Vagina (tissue), 2 donors: ENCODE data around the gene TBXT. TPM values are rescaled to one million over a fixed set of nuclear protein-coding genes. Genes with fewer than 3 reads are reported as not detected.

Experiments used
- DNase-seq, 2 donors: peaks; one replicate each; pipeline ENCODE4 v3.0.0-alpha.2; 2017; ENCODE audit errors: extremely low spot score in 2 of 2
- H3K27ac ChIP-seq: fragments of 200-600 bp; sonication (generic); one replicate; pipeline ENCODE4 v1.5.1; 2019
- H3K27me3 ChIP-seq: fragments of 200-600 bp; sonication (generic); one replicate; pipeline ENCODE4 v1.5.1; 2019
- H3K36me3 ChIP-seq, 2 donors: fragments of 200-600 bp; sonication (generic); one replicate each; pipeline ENCODE4 v1.5.1; 2017 to 2019
- H3K4me1 ChIP-seq: fragments of 200-600 bp; sonication (generic); one replicate; pipeline ENCODE4 v1.5.1; 2019
- H3K4me3 ChIP-seq, 2 donors: fragments of 200-600 bp; sonication (generic); 1 replicate in 1 of 2; 2 replicates in 1 of 2; pipeline ENCODE4 v1.5.1; 2016 to 2019
- H3K9me3 ChIP-seq: fragments of 200-600 bp; sonication (generic); one replicate; pipeline ENCODE4 v1.5.1; 2019
- POLR2A ChIP-seq, 2 donors: fragments of 450-650 bp; IDR thresholded peaks; one replicate each; pipeline ENCODE4 v1.6.1; 2017; ENCODE audit warnings: antibody characterized with exemption in 2 of 2, mild to moderate bottlenecking in 2 of 2, moderate library complexity in 2 of 2
- POLR2AphosphoS5 ChIP-seq, 2 donors: sonication (generic); formaldehyde crosslinking; IDR thresholded peaks; one replicate each; pipeline ENCODE4 v1.9.0; 2017; ENCODE audit warnings: antibody characterized with exemption in 2 of 2, mild to moderate bottlenecking in 2 of 2, low read depth in 1 of 2; ENCODE audit not compliant: insufficient read depth in 1 of 2
- intact Hi-C: fragments of 100-400 bp; cut with DNase I; formaldehyde crosslinking; loops from one replicate; pipeline ENCODE4 v1.15.1; 2023
- total RNA-seq: library from RNA; depleted of rRNA; stranded (reverse); fragments of >200 nt; gene quantifications from one replicate; pipeline ENCODE4 v1.2.3, GENCODE V29; 2016
- TF ChIP-seq, protein P1 (sequence below), 3 experiments: fragments of 450-650 bp in 2 of 3; fragments of 200-600 bp in 1 of 3; sonication (generic) in 1 of 3; IDR thresholded peaks; one replicate each; pipeline ENCODE4 v1.5.1; 2017 to 2019; ENCODE audit warnings: antibody characterized with exemption in 3 of 3, mild to moderate bottlenecking in 2 of 3, moderate library complexity in 2 of 3

Gene TBXT
- total RNA-seq, 1 donor from 2014 or later: not detected

DNA sequence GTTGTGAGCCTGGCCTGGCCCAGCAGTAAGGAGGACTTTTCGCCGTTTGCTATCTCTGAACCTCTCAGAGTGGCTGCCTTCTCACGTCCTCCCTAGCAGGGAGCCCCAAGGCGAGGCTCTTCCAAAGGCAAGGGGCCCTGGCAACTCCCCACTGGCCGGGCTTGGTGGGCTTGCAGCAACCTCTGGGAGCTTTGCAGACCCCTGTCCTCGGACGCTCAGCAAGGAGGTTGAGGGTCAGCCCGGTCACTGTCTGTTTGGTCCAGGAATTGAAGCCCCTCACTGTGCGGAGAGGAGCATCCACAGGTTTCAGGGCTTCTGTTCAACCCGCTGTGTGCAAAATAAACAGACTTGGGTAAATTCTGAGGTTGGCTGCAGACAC is 28.2 kb upstream of the TBXT start:
- no peak for DNase-seq
- no peaks in the 10 kb centered on the region for H3K9me3 ChIP-seq
- no peaks in the 10 kb centered on the region for H3K36me3 ChIP-seq
- intact Hi-C loops: no loop called here
- H3K27ac ChIP-seq: no peak overlapping the region
- no peak overlapping the region for H3K4me3 ChIP-seq
- TF ChIP-seq, protein P1, sequence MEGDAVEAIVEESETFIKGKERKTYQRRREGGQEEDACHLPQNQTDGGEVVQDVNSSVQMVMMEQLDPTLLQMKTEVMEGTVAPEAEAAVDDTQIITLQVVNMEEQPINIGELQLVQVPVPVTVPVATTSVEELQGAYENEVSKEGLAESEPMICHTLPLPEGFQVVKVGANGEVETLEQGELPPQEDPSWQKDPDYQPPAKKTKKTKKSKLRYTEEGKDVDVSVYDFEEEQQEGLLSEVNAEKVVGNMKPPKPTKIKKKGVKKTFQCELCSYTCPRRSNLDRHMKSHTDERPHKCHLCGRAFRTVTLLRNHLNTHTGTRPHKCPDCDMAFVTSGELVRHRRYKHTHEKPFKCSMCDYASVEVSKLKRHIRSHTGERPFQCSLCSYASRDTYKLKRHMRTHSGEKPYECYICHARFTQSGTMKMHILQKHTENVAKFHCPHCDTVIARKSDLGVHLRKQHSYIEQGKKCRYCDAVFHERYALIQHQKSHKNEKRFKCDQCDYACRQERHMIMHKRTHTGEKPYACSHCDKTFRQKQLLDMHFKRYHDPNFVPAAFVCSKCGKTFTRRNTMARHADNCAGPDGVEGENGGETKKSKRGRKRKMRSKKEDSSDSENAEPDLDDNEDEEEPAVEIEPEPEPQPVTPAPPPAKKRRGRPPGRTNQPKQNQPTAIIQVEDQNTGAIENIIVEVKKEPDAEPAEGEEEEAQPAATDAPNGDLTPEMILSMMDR (IDR thresholded peaks at IDR 0.05): no peak
- H3K27me3 ChIP-seq: no peaks in the 10 kb centered on the region
- no peaks in the 10 kb centered on the region for H3K4me1 ChIP-seq

DNA sequence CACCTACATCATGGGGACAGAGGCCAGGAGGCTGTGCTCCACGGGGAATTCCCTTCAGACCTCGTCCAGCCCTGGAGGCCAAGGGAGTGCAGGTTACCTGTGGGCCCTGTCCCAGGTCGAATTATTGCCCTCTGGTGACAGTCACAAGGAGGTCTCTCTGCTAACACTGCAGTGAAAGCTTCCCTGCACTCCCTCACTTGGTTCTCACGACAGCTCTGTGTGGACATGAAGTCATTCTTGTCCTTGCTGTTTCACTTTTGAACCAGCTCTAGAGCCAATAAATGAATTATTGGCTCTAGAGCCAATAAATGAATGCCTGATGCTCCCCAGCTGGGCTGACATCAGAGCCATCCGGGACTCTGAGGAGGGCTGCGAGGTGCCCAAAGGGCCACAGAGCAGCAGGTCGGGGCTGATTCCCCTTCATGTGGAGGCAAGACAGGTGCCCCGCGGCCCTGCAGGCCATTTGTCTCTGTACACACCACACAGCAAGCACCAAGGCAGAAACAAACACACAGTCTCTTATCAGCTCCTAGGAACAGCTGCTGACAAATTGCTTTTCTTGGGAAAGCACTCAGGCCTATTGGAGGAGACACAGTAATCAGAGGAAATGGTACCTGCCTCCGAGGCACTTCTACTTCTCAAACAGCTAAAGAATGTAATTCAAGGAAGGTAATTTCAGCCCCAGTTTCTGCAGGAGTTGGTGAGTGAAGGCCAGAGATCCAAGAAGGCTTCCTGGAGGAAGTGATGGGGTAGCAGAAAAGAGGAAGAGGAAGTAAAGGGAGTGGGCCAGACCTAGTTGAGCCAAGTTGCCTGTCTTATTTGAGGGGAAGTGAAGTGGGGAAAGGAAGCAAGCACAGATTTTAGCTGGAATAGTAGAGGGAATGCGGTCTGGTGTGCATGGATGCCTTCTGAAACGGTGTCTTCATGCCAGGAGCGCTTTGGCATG is 27.5 kb upstream of the TBXT start:
- H3K9me3 ChIP-seq: no peaks in the 10 kb centered on the region
- H3K27ac ChIP-seq: no peak overlapping the region
- intact Hi-C loops: no loop called here
- no peaks in the 10 kb centered on the region for H3K36me3 ChIP-seq
- no peaks in the 10 kb centered on the region for H3K27me3 ChIP-seq
- no peaks in the 10 kb centered on the region for H3K4me1 ChIP-seq
- no peak for TF ChIP-seq POLR2AphosphoS5 (IDR thresholded peaks at IDR 0.05; ENCODE audit: insufficient read depth in 1 of 2, low read depth in 1 of 2)
- TF ChIP-seq, protein P1 (IDR thresholded peaks at IDR 0.05): no peak
- DNase-seq: no peak
- no peak overlapping the region for H3K4me3 ChIP-seq

DNA sequence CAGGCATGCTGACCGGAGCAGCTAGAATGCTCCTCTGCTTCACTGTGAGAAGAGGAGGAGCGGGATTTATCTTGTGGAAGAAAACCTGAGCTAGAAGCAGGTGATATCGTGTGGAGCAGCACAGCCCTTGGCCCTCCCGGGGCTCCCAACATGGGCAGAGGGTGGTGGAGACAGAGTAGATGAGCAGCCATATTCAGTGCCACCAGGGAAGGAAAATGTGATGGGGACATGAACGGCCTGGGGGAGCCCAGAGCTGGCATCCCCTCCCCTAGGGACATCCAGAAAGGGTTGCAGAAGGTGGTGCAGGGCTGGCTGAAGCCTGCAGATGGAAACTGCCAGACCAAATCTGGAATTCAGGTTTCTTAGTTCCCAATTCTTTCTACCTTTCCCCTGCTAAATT is 24.9 kb upstream of the TBXT start:
- Histone ChIP-seq H3K4me1 (no peaks in the 10 kb centered on the region), H3K9me3 (no peaks in the 10 kb centered on the region), H3K4me3 (no peak overlapping the region), H3K27ac (no peak overlapping the region), H3K27me3 (no peaks in the 10 kb centered on the region), H3K36me3 (no peaks in the 10 kb centered on the region)
- TF ChIP-seq, protein P1 (IDR thresholded peaks at IDR 0.05): no peak
- TF ChIP-seq POLR2A (IDR thresholded peaks at IDR 0.05): no peak
- no peak for TF ChIP-seq POLR2AphosphoS5 (IDR thresholded peaks at IDR 0.05; ENCODE audit: insufficient read depth in 1 of 2, low read depth in 1 of 2)
- no peak for DNase-seq
- intact Hi-C loops: no loop called here

DNA sequence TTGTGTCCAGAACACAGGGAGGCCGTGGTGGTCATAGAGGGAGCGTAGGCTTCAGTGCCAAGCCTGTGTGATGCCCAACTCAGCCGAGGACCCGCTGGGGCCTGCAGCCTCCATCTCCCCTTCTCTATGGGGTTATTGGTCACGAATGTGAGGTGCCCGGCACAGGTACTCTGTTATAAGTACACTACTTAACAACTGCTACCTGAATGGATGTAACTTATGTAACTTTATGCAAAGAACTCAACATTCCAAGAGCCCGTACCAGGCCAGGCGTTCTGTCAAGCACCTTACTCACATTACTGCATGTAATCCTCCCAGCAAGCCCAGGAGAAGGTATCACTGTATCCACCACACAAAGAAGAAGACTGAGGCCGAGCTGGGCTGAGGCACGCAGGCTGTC is 24.5 kb upstream of the TBXT start:
- no peaks in the 10 kb centered on the region for H3K4me1 ChIP-seq
- H3K9me3 ChIP-seq: no peaks in the 10 kb centered on the region
- no peak overlapping the region for H3K4me3 ChIP-seq
- intact Hi-C loops: no loop called here
- no peaks in the 10 kb centered on the region for H3K36me3 ChIP-seq
- H3K27ac ChIP-seq: no peak overlapping the region
- H3K27me3 ChIP-seq: no peaks in the 10 kb centered on the region
- no peak for TF ChIP-seq POLR2AphosphoS5 (IDR thresholded peaks at IDR 0.05; ENCODE audit: insufficient read depth in 1 of 2, low read depth in 1 of 2)
- no peak for TF ChIP-seq POLR2A (IDR thresholded peaks at IDR 0.05)
- TF ChIP-seq, protein P1 (IDR thresholded peaks at IDR 0.05): no peak
- DNase-seq: no peak

DNA sequence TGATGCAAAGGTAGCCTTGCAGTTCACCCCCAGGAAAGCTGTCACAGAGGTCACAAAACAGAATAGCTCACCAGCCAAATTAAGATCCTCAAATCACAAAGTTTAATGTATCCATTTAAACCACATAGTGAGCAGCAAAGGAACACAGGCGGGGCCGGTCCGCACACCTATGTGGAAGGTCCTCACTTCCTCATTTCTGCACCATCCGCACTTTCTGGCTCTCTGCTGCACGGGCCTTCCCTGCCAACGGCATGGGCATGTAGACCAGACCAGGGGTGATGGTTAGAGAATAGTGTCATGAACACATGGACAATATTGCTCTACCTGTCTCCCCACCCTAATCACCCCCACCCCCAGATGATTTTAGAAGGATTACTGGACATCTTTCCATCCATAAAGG is 12.1 kb upstream of the TBXT start:
- intact Hi-C loops: no loop called here
- Histone ChIP-seq H3K36me3 (no peaks in the 10 kb centered on the region), H3K4me1 (no peaks in the 10 kb centered on the region), H3K9me3 (no peaks in the 10 kb centered on the region), H3K27ac (no peak overlapping the region), H3K4me3 (no peak overlapping the region), H3K27me3 (no peaks in the 10 kb centered on the region)
- TF ChIP-seq POLR2AphosphoS5 (IDR thresholded peaks at IDR 0.05; ENCODE audit: insufficient read depth in 1 of 2, low read depth in 1 of 2) (no peak), POLR2A (IDR thresholded peaks at IDR 0.05) (no peak)
- TF ChIP-seq, protein P1 (IDR thresholded peaks at IDR 0.05): no peak
- no peak for DNase-seq
